ENCODE results near the gene SUPT16H.

Gene SUPT16H

DNA sequence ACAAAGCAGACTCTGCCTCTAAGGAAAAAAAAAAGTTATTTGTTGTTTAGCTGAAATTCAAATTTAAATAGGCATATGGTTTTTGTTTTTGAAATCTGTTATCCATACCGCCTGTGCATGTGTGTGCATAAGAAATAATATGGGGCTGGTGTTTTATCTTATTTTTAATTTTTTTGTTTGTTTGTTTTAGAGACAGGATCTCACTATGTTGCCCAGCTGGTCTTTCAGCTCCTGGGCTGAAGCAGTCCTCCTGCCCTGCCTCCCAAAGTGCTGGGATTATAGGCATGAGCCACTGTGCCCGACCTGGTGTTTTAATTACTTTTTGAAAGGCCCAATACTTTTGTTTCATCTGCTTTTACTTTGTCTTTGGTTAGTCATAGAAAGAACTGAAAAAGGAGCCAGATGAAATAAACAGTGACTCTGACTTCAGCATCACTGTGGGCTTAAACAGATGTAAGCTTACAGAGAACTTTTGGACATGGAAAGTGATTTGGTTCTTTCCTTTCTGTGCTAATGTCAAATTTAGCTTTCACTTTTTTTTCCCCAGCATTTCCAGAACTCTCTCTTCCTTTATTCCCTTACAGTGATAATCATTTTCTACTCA is 37.2 kb downstream of the SUPT16H start:
- Histone ChIP-seq H3K27ac (ENCODE audit: low read depth, low read length) (no peak overlapping the region), H3K4me2 (ENCODE audit: low read depth, low read length, poor library complexity, severe bottlenecking) (no peak overlapping the region), H3K79me2 (ENCODE audit: insufficient read depth, low read length) (no peaks in the 10 kb centered on the region), H4K20me1 (ENCODE audit: low read depth, low read length) (no peaks in the 10 kb centered on the region), H3F3A (ENCODE audit: insufficient read depth) (peaks cover 15% of the 10 kb centered on the region), H3K4me3 (ENCODE audit: insufficient read depth, low read length, poor library complexity, severe bottlenecking) (no peak overlapping the region), H3K36me3 (ENCODE audit: low read length) (peaks cover 7% of the 10 kb centered on the region; the same call in 1 of the 2 replicates), H3K9me2 (replicated peaks; ENCODE audit: insufficient read depth, low read length) (no peaks in the 10 kb centered on the region), H3K27me3 (ENCODE audit: low read length) (no peaks in the 10 kb centered on the region), H3K9ac (ENCODE audit: low read length) (no peak overlapping the region), H3K9me3 (ENCODE audit: insufficient read depth, low read length) (no peaks in the 10 kb centered on the region), H2AFZ (ENCODE audit: low read depth, low read length, severe bottlenecking) (no peak overlapping the region)
- TF ChIP-seq EZH2phosphoT487 (conservative IDR thresholded peaks at IDR 0.05; ENCODE audit: low read length), result no peak
- no peak for TF ChIP-seq CTCF (IDR thresholded peaks at IDR 0.05; ENCODE audit: insufficient read depth, low read length, poor library complexity, severe bottlenecking)

- TF ChIP-seq CTCF (IDR thresholded peaks at IDR 0.05; ENCODE audit: insufficient read depth, low read length, poor library complexity, severe bottlenecking), result no peak
- TF ChIP-seq EZH2phosphoT487 (conservative IDR thresholded peaks at IDR 0.05; ENCODE audit: low read length), result no peak
- Histone ChIP-seq H3F3A (ENCODE audit: insufficient read depth) (peaks cover 4% of the 10 kb centered on the region; the same call in 1 of the 2 replicates), H3K4me3 (ENCODE audit: insufficient read depth, low read length, poor library complexity, severe bottlenecking) (no peak overlapping the region), H3K27ac (ENCODE audit: low read depth, low read length) (no peak overlapping the region), H2AFZ (ENCODE audit: low read depth, low read length, severe bottlenecking) (no peak overlapping the region), H3K4me2 (ENCODE audit: low read depth, low read length, poor library complexity, severe bottlenecking) (no peak overlapping the region), H3K9ac (ENCODE audit: low read length) (no peak overlapping the region), H3K9me2 (replicated peaks; ENCODE audit: insufficient read depth, low read length) (no peaks in the 10 kb centered on the region), H3K9me3 (ENCODE audit: insufficient read depth, low read length) (no peaks in the 10 kb centered on the region), H3K36me3 (ENCODE audit: low read length) (no peaks in the 10 kb centered on the region), H4K20me1 (ENCODE audit: low read depth, low read length) (no peaks in the 10 kb centered on the region), H3K27me3 (ENCODE audit: low read length) (no peaks in the 10 kb centered on the region), H3K79me2 (ENCODE audit: insufficient read depth, low read length) (no peaks in the 10 kb centered on the region)
Observed at GRCh38 chr14:21343035-21343794, 40.6 kb downstream of the SUPT16H start.

GRCh38 chr14:21334202-21334906 is 49.5 kb downstream of the SUPT16H start:
- no peak overlapping the region for H2AFZ ChIP-seq (ENCODE audit: low read depth, low read length, severe bottlenecking)
- H3K79me2 ChIP-seq (ENCODE audit: insufficient read depth, low read length), result no peaks in the 10 kb centered on the region
- no peaks in the 10 kb centered on the region for H3K27me3 ChIP-seq (ENCODE audit: low read length)
- H3K9ac ChIP-seq (ENCODE audit: low read length), result no peak overlapping the region
- no peaks in the 10 kb centered on the region for H3K9me2 ChIP-seq (replicated peaks; ENCODE audit: insufficient read depth, low read length)
- H3K36me3 ChIP-seq (ENCODE audit: low read length), result no peaks in the 10 kb centered on the region
- no peak overlapping the region for H3K27ac ChIP-seq (ENCODE audit: low read depth, low read length)
- H3K4me3 ChIP-seq (ENCODE audit: insufficient read depth, low read length, poor library complexity, severe bottlenecking), result no peak overlapping the region
- no peaks in the 10 kb centered on the region for H3F3A ChIP-seq (ENCODE audit: insufficient read depth)
- H3K9me3 ChIP-seq (ENCODE audit: insufficient read depth, low read length), result no peaks in the 10 kb centered on the region
- TF ChIP-seq EZH2phosphoT487 (conservative IDR thresholded peaks at IDR 0.05; ENCODE audit: low read length) (no peak), CTCF (IDR thresholded peaks at IDR 0.05; ENCODE audit: insufficient read depth, low read length, poor library complexity, severe bottlenecking) (no peak)
- H3K4me2 ChIP-seq (ENCODE audit: low read depth, low read length, poor library complexity, severe bottlenecking), result no peak overlapping the region
- no peaks in the 10 kb centered on the region for H4K20me1 ChIP-seq (ENCODE audit: low read depth, low read length)
